Ishikawa (cell line): ENCODE data around the gene ELP2.

Source experiments
- CEBPB ChIP-seq: IDR thresholded peaks from 2 replicates; pipeline ENCODE4 v1.6.1; 2012
- CREB1 ChIP-seq: IDR thresholded peaks from 2 replicates; pipeline ENCODE4 v1.6.1; 2012; ENCODE audit warnings: low read depth
- EGR1 ChIP-seq: IDR thresholded peaks from 2 replicates; pipeline ENCODE4 v1.6.1; 2012
- EP300 ChIP-seq: IDR thresholded peaks from 2 replicates; pipeline ENCODE4 v1.6.1; 2012; ENCODE audit warnings: borderline replicate concordance
- MAX ChIP-seq: IDR thresholded peaks from 2 replicates; pipeline ENCODE4 v1.6.1; 2012
- NFIC ChIP-seq: IDR thresholded peaks from 2 replicates; pipeline ENCODE4 v1.6.1; 2012
- RAD21 ChIP-seq: IDR thresholded peaks from 2 replicates; pipeline ENCODE4 v1.6.1; 2012; ENCODE audit warnings: low read depth
- REST ChIP-seq: IDR thresholded peaks from 2 replicates; pipeline ENCODE4 v1.6.1; 2012; ENCODE audit warnings: low read depth, mild to moderate bottlenecking
- TAF1 ChIP-seq: IDR thresholded peaks from 2 replicates; pipeline ENCODE4 v1.6.1; 2012; ENCODE audit warnings: low read depth, mild to moderate bottlenecking
- TEAD4 ChIP-seq: IDR thresholded peaks from 2 replicates; pipeline ENCODE4 v1.6.1; 2012

DNA sequence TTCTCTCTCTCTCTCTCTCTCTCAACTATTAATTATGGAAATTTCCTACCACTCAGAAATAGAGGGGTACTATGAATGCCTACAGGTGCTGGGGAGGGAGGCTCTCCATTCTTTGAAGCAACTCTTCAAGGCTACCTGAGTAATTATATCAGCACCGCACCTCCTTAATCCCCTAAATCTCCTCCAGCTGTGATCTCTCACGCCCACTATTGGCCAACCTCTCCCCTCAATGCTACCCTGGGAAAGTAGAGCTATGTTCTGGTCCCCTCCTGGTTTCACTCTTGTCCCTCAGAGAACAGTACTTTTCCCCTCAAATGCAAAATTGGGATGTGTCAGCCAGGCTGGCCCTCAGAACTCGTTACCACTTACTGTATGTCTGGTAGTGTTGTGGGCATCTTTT is 59.2 kb downstream of the ELP2 start:
- TF ChIP-seq TAF1 (no peak), TEAD4 (no peak), MAX (no peak), CREB1 (no peak), NFIC (no peak), EGR1 (no peak), REST (no peak), EP300 (no peak), RAD21 (no peak), CEBPB (no peak)
